Activated CD4-positive, alpha-beta T cell treated with anti-CD3 and anti-CD28 coated beads, Interleukin-2, amount 10 ng/mL, durations not matched to agents 24 days and 14 days (primary cell): ENCODE measurements around the gene MRC2. TPM values are rescaled to one million over a fixed set of nuclear protein-coding genes. Genes with fewer than 3 reads are reported as not detected.
A peak's percentile ranks its signal among the peaks of the same experiment; 100 is the strongest.
"Not testable (repeated sequence)": the region's sequence is repeated elsewhere in the genome, so short reads cannot be mapped to it uniquely, and the experiment has no call there.

ENCODE experiments used
- DNase-seq: peaks from one replicate; pipeline ENCODE4 v3.0.0; 2022
- H3K27ac Mint-ChIP-seq: one replicate; pipeline ENCODE4 v1.8.0; 2022; ENCODE audit warnings: mild to moderate bottlenecking, mixed read lengths
- H3K27me3 Mint-ChIP-seq: one replicate; pipeline ENCODE4 v1.8.0; 2022; ENCODE audit warnings: mixed read lengths
- H3K36me3 Mint-ChIP-seq: one replicate; pipeline ENCODE4 v1.8.0; 2022; ENCODE audit warnings: low read depth, mild to moderate bottlenecking, mixed read lengths
- H3K4me1 Mint-ChIP-seq: one replicate; pipeline ENCODE4 v1.8.0; 2021; ENCODE audit warnings: mixed read lengths
- H3K4me3 Mint-ChIP-seq: one replicate; pipeline ENCODE4 v1.8.0; 2022; ENCODE audit warnings: mild to moderate bottlenecking, moderate library complexity, mixed read lengths
- H3K9me3 Mint-ChIP-seq: one replicate; pipeline ENCODE4 v1.8.0; 2021; ENCODE audit warnings: mixed read lengths
- intact Hi-C: fragments of 100-400 bp; cut with micrococcal nuclease; formaldehyde crosslinking; loops from one replicate; pipeline ENCODE4 v1.15.1; 2023
- total RNA-seq: library from RNA; stranded (reverse); gene quantifications from 2 replicates; pipeline ENCODE4 v1.2.3, GENCODE V29; 2022

The MRC2 gene
- total RNA-seq: 2.4 and 2.9 TPM in 2 replicates

- H3K4me3 Mint-ChIP-seq: peak within 1 kb of the TSS; percentile 89
- peak; percentile 61 for DNase-seq
- H3K9me3 Mint-ChIP-seq: no peaks in the 10 kb centered on the region
- intact Hi-C loops: no loop called here
- peak within 1 kb of the TSS; percentile 77 for H3K27ac Mint-ChIP-seq
- peaks cover 9% of the 10 kb centered on the region for H3K4me1 Mint-ChIP-seq
- peaks cover 4% of the 10 kb centered on the region for H3K36me3 Mint-ChIP-seq
- H3K27me3 Mint-ChIP-seq: peaks cover 40% of the 10 kb centered on the region
These were observed at the start of gene MRC2 for GRCh38 chr17:62627219-62627903. Gene MRC2, plus strand, starts transcription at chr17:62627670. Its CDS starts 133 bp downstream, at chr17:62627803.

GRCh38 chr17:62578757-62579487 is 48.5 kb upstream of the MRC2 start:
- Mint-ChIP-seq H3K9me3 (no peaks in the 10 kb centered on the region), H3K4me3 (no peak overlapping the region), H3K4me1 (peaks cover 6% of the 10 kb centered on the region), H3K27ac (peak overlapping the region; percentile 37), H3K36me3 (peaks cover 49% of the 10 kb centered on the region), H3K27me3 (no peaks in the 10 kb centered on the region)
- DNase-seq: no peak
- intact Hi-C loops: no loop called here

- intact Hi-C loops: no loop called here
- H3K27me3 Mint-ChIP-seq: no peaks in the 10 kb centered on the region
- no peak for DNase-seq
- no peak overlapping the region for H3K27ac Mint-ChIP-seq
- no peak overlapping the region for H3K4me3 Mint-ChIP-seq
- H3K4me1 Mint-ChIP-seq: peaks cover 6% of the 10 kb centered on the region
- H3K9me3 Mint-ChIP-seq: no peaks in the 10 kb centered on the region
- peaks cover 39% of the 10 kb centered on the region for H3K36me3 Mint-ChIP-seq
These were observed 46.5 kb upstream of the MRC2 start for GRCh38 chr17:62580947-62581346.

GRCh38 chr17:62581764-62582163 is 45.7 kb upstream of the MRC2 start:
- intact Hi-C loops: no loop called here
- Mint-ChIP-seq H3K36me3 (peaks cover 35% of the 10 kb centered on the region), H3K9me3 (no peaks in the 10 kb centered on the region), H3K4me1 (peaks cover 6% of the 10 kb centered on the region), H3K27me3 (no peaks in the 10 kb centered on the region), H3K4me3 (no peak overlapping the region), H3K27ac (no peak overlapping the region)
- no peak for DNase-seq

- DNase-seq: no peak
- no peaks in the 10 kb centered on the region for H3K27me3 Mint-ChIP-seq
- intact Hi-C loops: no loop called here
These were observed 39.9 kb upstream of the MRC2 start for GRCh38 chr17:62587554-62587953.

GRCh38 chr17:62588109-62588508 is 39.4 kb upstream of the MRC2 start:
- no peak for DNase-seq
- no peak overlapping the region for H3K4me3 Mint-ChIP-seq
- no peaks in the 10 kb centered on the region for H3K27me3 Mint-ChIP-seq
- H3K36me3 Mint-ChIP-seq: peaks cover 25% of the 10 kb centered on the region
- H3K9me3 Mint-ChIP-seq: no peaks in the 10 kb centered on the region
- no peaks in the 10 kb centered on the region for H3K4me1 Mint-ChIP-seq
- intact Hi-C loops: no loop called here
- H3K27ac Mint-ChIP-seq: peak overlapping the region; percentile 32

More at GRCh38 chr17:62587554-62587953, 39.9 kb upstream of the MRC2 start:
- H3K4me1 Mint-ChIP-seq: no peaks in the 10 kb centered on the region
- peaks cover 27% of the 10 kb centered on the region for H3K36me3 Mint-ChIP-seq
- no peak overlapping the region for H3K4me3 Mint-ChIP-seq
- H3K9me3 Mint-ChIP-seq: no peaks in the 10 kb centered on the region
- no peak overlapping the region for H3K27ac Mint-ChIP-seq

GRCh38 chr17:62591333-62591732 is 36.1 kb upstream of the MRC2 start:
- Mint-ChIP-seq H3K36me3 (peaks cover 32% of the 10 kb centered on the region), H3K27ac (no peak overlapping the region), H3K4me3 (no peak overlapping the region), H3K9me3 (no peaks in the 10 kb centered on the region), H3K27me3 (no peaks in the 10 kb centered on the region), H3K4me1 (no peaks in the 10 kb centered on the region)
- DNase-seq: no peak
- intact Hi-C loops: no loop called here

GRCh38 chr17:62591822-62592221 is 35.6 kb upstream of the MRC2 start:
- H3K4me3 Mint-ChIP-seq, H3K4me1 Mint-ChIP-seq, DNase-seq, H3K9me3 Mint-ChIP-seq, intact Hi-C loops, H3K27ac Mint-ChIP-seq, H3K27me3 Mint-ChIP-seq: not testable (repeated sequence)
- peaks cover 37% of the 10 kb centered on the region for H3K36me3 Mint-ChIP-seq

GRCh38 chr17:62592341-62593099 is 35.0 kb upstream of the MRC2 start:
- H3K4me1 Mint-ChIP-seq: no peaks in the 10 kb centered on the region
- H3K27ac Mint-ChIP-seq: no peak overlapping the region
- no peaks in the 10 kb centered on the region for H3K9me3 Mint-ChIP-seq
- DNase-seq: no peak
- intact Hi-C loops: no loop called here
- H3K36me3 Mint-ChIP-seq: peaks cover 43% of the 10 kb centered on the region
- H3K27me3 Mint-ChIP-seq: no peaks in the 10 kb centered on the region
- H3K4me3 Mint-ChIP-seq: no peak overlapping the region

GRCh38 chr17:62595484-62595883 is 32.0 kb upstream of the MRC2 start:
- H3K4me3 Mint-ChIP-seq: no peak overlapping the region
- no peaks in the 10 kb centered on the region for H3K27me3 Mint-ChIP-seq
- no peaks in the 10 kb centered on the region for H3K4me1 Mint-ChIP-seq
- peaks cover 54% of the 10 kb centered on the region for H3K36me3 Mint-ChIP-seq
- intact Hi-C loops: no loop called here
- DNase-seq: no peak
- H3K9me3 Mint-ChIP-seq: no peaks in the 10 kb centered on the region
- H3K27ac Mint-ChIP-seq: no peak overlapping the region

GRCh38 chr17:62596662-62597061 is 30.8 kb upstream of the MRC2 start:
- Mint-ChIP-seq H3K27ac (no peak overlapping the region), H3K27me3 (no peaks in the 10 kb centered on the region), H3K4me1 (peaks cover 2% of the 10 kb centered on the region), H3K36me3 (peaks cover 57% of the 10 kb centered on the region), H3K4me3 (no peak overlapping the region), H3K9me3 (no peaks in the 10 kb centered on the region)
- DNase-seq: no peak
- intact Hi-C loops: no loop called here

GRCh38 chr17:62597150-62597549 is 30.3 kb upstream of the MRC2 start:
- Mint-ChIP-seq H3K9me3 (no peaks in the 10 kb centered on the region), H3K4me3 (no peak overlapping the region), H3K36me3 (peaks cover 55% of the 10 kb centered on the region), H3K4me1 (peaks cover 2% of the 10 kb centered on the region), H3K27ac (no peak overlapping the region), H3K27me3 (no peaks in the 10 kb centered on the region)
- DNase-seq: no peak
- intact Hi-C loops: no loop called here

- Mint-ChIP-seq H3K27me3 (no peaks in the 10 kb centered on the region), H3K27ac (no peak overlapping the region), H3K4me1 (peaks cover 2% of the 10 kb centered on the region), H3K4me3 (no peak overlapping the region), H3K9me3 (no peaks in the 10 kb centered on the region), H3K36me3 (peaks cover 60% of the 10 kb centered on the region)
- DNase-seq: no peak
- intact Hi-C loops: no loop called here
These were observed 29.6 kb upstream of the MRC2 start for GRCh38 chr17:62597920-62598319.
